PC-3 (cell line): ENCODE results near the gene CYP4F11. TPM values are rescaled to one million over a fixed set of nuclear protein-coding genes. Genes with fewer than 3 reads are reported as not detected.
"Not testable (repeated sequence)": the region's sequence is repeated elsewhere in the genome, so short reads cannot be mapped to it uniquely, and the experiment has no call there.

Experiments
- ATAC-seq: fragments of 200-7000 bp; cut with Tn5 transposase; 2 replicates; pipeline ENCODE4 v1.9.1; 2020; ENCODE audit warnings: mild to moderate bottlenecking, moderate library complexity
- BruUV-seq: library from RNA; stranded (reverse); fragments of 400-500 nt; replicated peaks from 2 replicates; lab custom pipeline; 2021; lab: Mats Ljungman, UMichigan
- CTCF ChIA-PET: fragments of 300-600 bp; sonication (Branson Sonifier 250); formaldehyde crosslinking; loops from one replicate; lab custom pipeline; 2022; ENCODE audit warnings: antibody characterized with exemption; lab: Charles Lee
- POLR2A ChIA-PET: fragments of 300-600 bp; sonication (Branson Sonifier 250); formaldehyde crosslinking; loops from one replicate; lab custom pipeline; 2022; ENCODE audit warnings: antibody characterized with exemption; ENCODE audit not compliant: unreplicated experiment; lab: Charles Lee
- DNase-seq: peaks from one replicate; pipeline ENCODE4 v3.0.0-alpha.2; 2015
- H2AFZ ChIP-seq: fragments of 300-600 bp; sonication (generic); 2 replicates; pipeline ENCODE4 v1.6.0; 2016; ENCODE audit warnings: antibody characterized with exemption, low read length
- H3F3A ChIP-seq: fragments of 300-600 bp; sonication (generic); one replicate; pipeline ENCODE4 v1.6.0; 2017; ENCODE audit warnings: antibody characterized with exemption, low read length, control low read depth, mild to moderate bottlenecking; ENCODE audit not compliant: unreplicated experiment
- H3K27ac ChIP-seq: fragments of 300-600 bp; sonication (generic); 2 replicates; pipeline ENCODE4 v1.5.1; 2016; ENCODE audit warnings: mild to moderate bottlenecking, low read length
- H3K27me3 ChIP-seq: fragments of 300-600 bp; sonication (generic); 2 replicates; pipeline ENCODE4 v1.6.1; 2016; ENCODE audit warnings: low read length, mixed read lengths
- H3K36me3 ChIP-seq: fragments of 300-600 bp; sonication (generic); 2 replicates; pipeline ENCODE4 v1.6.1; 2016; ENCODE audit warnings: low read depth, mixed run types, low read length, mixed read lengths
- H3K4me1 ChIP-seq: fragments of 300-600 bp; sonication (generic); 2 replicates; pipeline ENCODE4 v1.5.1; 2016; ENCODE audit warnings: low read length; ENCODE audit not compliant: insufficient read depth
- H3K4me2 ChIP-seq: fragments of 300-600 bp; sonication (generic); 2 replicates; pipeline ENCODE4 v1.6.0; 2016; ENCODE audit warnings: low read length
- H3K4me3 ChIP-seq: fragments of 300-600 bp; sonication (generic); 2 replicates; pipeline ENCODE4 v1.5.1; 2016; ENCODE audit warnings: mild to moderate bottlenecking, low read length, mixed read lengths
- H3K79me2 ChIP-seq: fragments of 300-600 bp; sonication (generic); 2 replicates; pipeline ENCODE4 v1.6.1; 2017; ENCODE audit warnings: low read length, mixed read lengths
- H3K9ac ChIP-seq: fragments of 300-600 bp; sonication (generic); 2 replicates; pipeline ENCODE4 v1.6.0; 2016; ENCODE audit warnings: mild to moderate bottlenecking, low read length
- H3K9me2 ChIP-seq: fragments of 300-600 bp; sonication (generic); replicated peaks from 2 replicates; pipeline ENCODE4 v1.6.1; 2016; ENCODE audit warnings: mixed run types, low read length, mixed read lengths
- H3K9me3 ChIP-seq: fragments of 300-600 bp; sonication (generic); 2 replicates; pipeline ENCODE4 v1.6.1; 2016; ENCODE audit warnings: low read length, mixed read lengths
- H4K20me1 ChIP-seq: fragments of 300-600 bp; sonication (generic); 2 replicates; pipeline ENCODE4 v1.6.1; 2016; ENCODE audit warnings: low read length, mixed read lengths
- EZH2 ChIP-seq: fragments of 300-600 bp; sonication (generic); IDR thresholded peaks from one replicate; pipeline ENCODE4 v1.6.1; 2017; ENCODE audit warnings: antibody characterized with exemption, mild to moderate bottlenecking, low read length; ENCODE audit not compliant: unreplicated experiment
- EZH2phosphoT487 ChIP-seq: fragments of 300-600 bp; sonication (generic); IDR thresholded peaks from 2 replicates; pipeline ENCODE4 v1.6.1; 2018; ENCODE audit warnings: mild to moderate bottlenecking, antibody characterized with exemption, low read length, borderline replicate concordance
- intact Hi-C: fragments of 100-400 bp; cut with micrococcal nuclease; formaldehyde crosslinking; loops from 2 replicates; pipeline ENCODE4 v1.9.0; 2023
- total RNA-seq: library from RNA; depleted of rRNA; stranded (reverse); fragments of >200 nt; gene quantifications from 2 replicates; pipeline ENCODE4 v1.2.3, GENCODE V29; 2014
- TF ChIP-seq, protein P1 (sequence below): fragments of 300-600 bp; sonication (generic); conservative IDR thresholded peaks from 2 replicates; pipeline ENCODE4 v1.5.1; 2017; ENCODE audit warnings: antibody characterized with exemption, low read depth, mild to moderate bottlenecking, low read length

The CYP4F11 gene
- total RNA-seq, 1 experiment from 2014 or later: 0.11 TPM

DNA sequence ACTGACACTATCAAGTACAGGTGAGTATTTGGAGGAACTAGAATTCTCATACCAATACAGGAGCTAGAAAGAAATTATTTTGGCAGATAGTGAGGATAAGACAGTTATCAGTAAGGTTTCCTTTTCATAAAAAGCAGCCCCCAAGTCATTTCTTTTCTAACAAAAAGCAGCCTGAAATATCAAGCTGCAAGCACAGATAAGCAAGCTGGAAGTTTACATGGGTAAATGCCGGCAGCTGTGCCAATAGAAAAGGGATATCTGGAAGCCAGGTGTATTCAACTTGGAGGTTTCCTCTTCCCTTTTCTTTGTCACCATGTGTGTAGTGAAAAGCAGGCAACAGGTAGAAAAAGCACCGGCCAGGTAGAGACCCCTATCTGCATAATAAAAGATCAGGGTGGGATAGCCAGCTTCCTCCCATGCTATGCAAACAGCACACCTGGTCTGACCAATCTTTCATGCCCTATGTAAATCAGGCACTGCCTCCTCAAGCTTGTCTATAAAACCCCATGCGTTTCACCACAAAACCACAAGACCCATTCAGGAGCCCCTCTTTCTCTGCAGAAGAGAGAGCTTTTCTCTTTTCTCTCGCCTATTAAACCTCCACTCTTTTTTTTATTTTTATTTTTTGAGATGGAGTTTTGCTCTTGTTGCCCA is 59.4 kb downstream of the CYP4F11 start:
- Histone ChIP-seq H3K79me2 (no peaks in the 10 kb centered on the region), H3K36me3 (no peaks in the 10 kb centered on the region), H3K4me1 (peaks cover 4% of the 10 kb centered on the region), H3K9me2 (no peaks in the 10 kb centered on the region), H3K27ac (no peak overlapping the region), H4K20me1 (no peaks in the 10 kb centered on the region), H2AFZ (no peak overlapping the region), H3K9me3 (no peaks in the 10 kb centered on the region), H3K9ac (no peak overlapping the region), H3K4me3 (no peak overlapping the region), H3F3A (no peaks in the 10 kb centered on the region), H3K4me2 (no peak overlapping the region), H3K27me3 (no peaks in the 10 kb centered on the region)
- ATAC-seq (no peak), DNase-seq (no peak)
- ChIA-PET POLR2A (no interaction called here), CTCF (no interaction called here)
- no TSS peak for BruUV-seq
- TF ChIP-seq EZH2 (no peak), EZH2phosphoT487 (no peak)
- TF ChIP-seq, protein P1, sequence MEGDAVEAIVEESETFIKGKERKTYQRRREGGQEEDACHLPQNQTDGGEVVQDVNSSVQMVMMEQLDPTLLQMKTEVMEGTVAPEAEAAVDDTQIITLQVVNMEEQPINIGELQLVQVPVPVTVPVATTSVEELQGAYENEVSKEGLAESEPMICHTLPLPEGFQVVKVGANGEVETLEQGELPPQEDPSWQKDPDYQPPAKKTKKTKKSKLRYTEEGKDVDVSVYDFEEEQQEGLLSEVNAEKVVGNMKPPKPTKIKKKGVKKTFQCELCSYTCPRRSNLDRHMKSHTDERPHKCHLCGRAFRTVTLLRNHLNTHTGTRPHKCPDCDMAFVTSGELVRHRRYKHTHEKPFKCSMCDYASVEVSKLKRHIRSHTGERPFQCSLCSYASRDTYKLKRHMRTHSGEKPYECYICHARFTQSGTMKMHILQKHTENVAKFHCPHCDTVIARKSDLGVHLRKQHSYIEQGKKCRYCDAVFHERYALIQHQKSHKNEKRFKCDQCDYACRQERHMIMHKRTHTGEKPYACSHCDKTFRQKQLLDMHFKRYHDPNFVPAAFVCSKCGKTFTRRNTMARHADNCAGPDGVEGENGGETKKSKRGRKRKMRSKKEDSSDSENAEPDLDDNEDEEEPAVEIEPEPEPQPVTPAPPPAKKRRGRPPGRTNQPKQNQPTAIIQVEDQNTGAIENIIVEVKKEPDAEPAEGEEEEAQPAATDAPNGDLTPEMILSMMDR: no peak
- intact Hi-C loops: no loop called here

DNA sequence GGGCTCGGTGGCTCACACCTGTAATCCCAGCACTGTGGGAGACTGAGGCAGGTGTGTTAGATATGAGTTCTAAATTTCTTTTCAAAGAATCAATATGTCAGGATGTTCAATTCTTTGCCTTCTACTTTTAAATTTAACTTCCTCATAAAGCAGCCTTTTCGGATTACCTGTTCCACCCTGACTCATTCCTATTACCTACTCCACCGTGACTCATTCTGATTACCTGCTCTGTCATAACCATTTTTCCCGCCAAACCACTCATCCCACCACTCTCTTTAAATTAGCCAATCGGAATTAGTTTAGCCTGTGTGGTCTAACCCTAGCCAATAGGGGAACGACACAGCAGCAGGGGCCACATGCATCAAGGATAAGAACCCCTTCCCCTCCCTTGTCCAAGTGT is 60.6 kb downstream of the CYP4F11 start:
- POLR2A ChIA-PET: not testable (repeated sequence)
- 0 out of 2 replicates have a peak overlapping the region, but pooled peaks have one; percentile 12 for H3K4me2 ChIP-seq

DNA sequence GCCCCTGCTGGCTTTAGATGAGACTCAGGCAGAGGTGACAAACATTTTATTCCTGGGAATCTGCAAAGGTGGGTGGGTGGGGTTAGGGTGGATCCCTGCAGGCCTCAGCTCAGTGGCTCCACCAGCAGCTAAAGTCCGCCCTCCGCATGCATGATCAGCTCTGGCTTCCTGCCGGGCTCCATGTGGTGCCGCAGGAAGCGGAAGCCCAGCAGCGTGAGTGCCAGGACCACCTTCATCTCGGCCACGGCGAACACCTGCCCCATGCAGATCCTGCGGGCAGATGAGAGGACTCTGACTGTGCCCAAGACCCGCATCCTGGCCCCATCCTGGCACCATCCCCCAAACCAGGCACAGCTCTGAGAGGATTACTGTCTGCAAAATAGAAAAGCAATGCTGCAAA is 62.8 kb downstream of the CYP4F11 start:
- Histone ChIP-seq H3K36me3 (no peaks in the 10 kb centered on the region), H3K27ac (no peak overlapping the region), H3K9me3 (no peaks in the 10 kb centered on the region), H3K4me1 (peaks cover 4% of the 10 kb centered on the region), H3K27me3 (no peaks in the 10 kb centered on the region), H3K79me2 (no peaks in the 10 kb centered on the region), H2AFZ (no peak overlapping the region), H3K9ac (no peak overlapping the region), H4K20me1 (no peaks in the 10 kb centered on the region), H3K9me2 (no peaks in the 10 kb centered on the region), H3K4me3 (no peak overlapping the region), H3F3A (no peaks in the 10 kb centered on the region), H3K4me2 (no peak overlapping the region)
- POLR2A ChIA-PET: no interaction called here
- no TSS peak for BruUV-seq
- no peak for ATAC-seq
- intact Hi-C loops: no loop called here
- TF ChIP-seq EZH2phosphoT487 (no peak), EZH2 (no peak)
- TF ChIP-seq, protein P1: no peak
- no peak for DNase-seq
- CTCF ChIA-PET: no interaction called here

More for the DNA sequence above, 60.6 kb downstream of the CYP4F11 start:
- H3F3A ChIP-seq, H3K36me3 ChIP-seq, H2AFZ ChIP-seq, H3K79me2 ChIP-seq, H3K4me1 ChIP-seq, BruUV-seq, H3K4me3 ChIP-seq, H3K9me2 ChIP-seq, H3K9me3 ChIP-seq, intact Hi-C loops, CTCF ChIA-PET, H3K9ac ChIP-seq, ATAC-seq, H3K27me3 ChIP-seq, H4K20me1 ChIP-seq: not testable (repeated sequence)
- H3K27ac ChIP-seq: peak overlapping the region; percentile 33
- DNase-seq: peak; percentile 81
